KMS-11 (cell line): Measurements from ENCODE around the gene CYP11A1.
"Not testable (repeated sequence)": the region's sequence is repeated elsewhere in the genome, so short reads cannot be mapped to it uniquely, and the experiment has no call there.

ENCODE experiments used
- H2AFZ ChIP-seq: fragments of 200-600 bp; sonication (generic); 2 replicates; pipeline ENCODE4 v1.6.1; 2016; ENCODE audit warnings: antibody characterized with exemption, mixed run types, low read depth
- H3K27ac ChIP-seq: fragments of 200-600 bp; sonication (generic); 2 replicates; pipeline ENCODE4 v1.6.1; 2016; ENCODE audit warnings: mild to moderate bottlenecking, mixed run types
- H3K27me3 ChIP-seq: fragments of 200-600 bp; sonication (generic); 2 replicates; pipeline ENCODE4 v1.6.1; 2017; ENCODE audit warnings: mild to moderate bottlenecking, low read depth, mixed run types, moderate library complexity; ENCODE audit not compliant: insufficient read depth
- H3K36me3 ChIP-seq: fragments of 200-600 bp; sonication (generic); 2 replicates; pipeline ENCODE4 v1.6.1; 2017; ENCODE audit warnings: mild to moderate bottlenecking, mixed run types; ENCODE audit not compliant: insufficient read depth
- H3K4me1 ChIP-seq: fragments of 200-600 bp; sonication (generic); 2 replicates; pipeline ENCODE4 v1.6.1; 2016; ENCODE audit warnings: mild to moderate bottlenecking, low read depth, mixed run types; ENCODE audit not compliant: poor library complexity, severe bottlenecking
- H3K4me2 ChIP-seq: fragments of 200-600 bp; sonication (generic); 2 replicates; pipeline ENCODE4 v1.7.0; 2016; ENCODE audit warnings: mild to moderate bottlenecking, mixed run types
- H3K4me3 ChIP-seq: fragments of 200-600 bp; sonication (generic); IDR thresholded peaks from 2 replicates; pipeline ENCODE4 v1.6.1; 2017; ENCODE audit warnings: low read depth, low read length, mixed read lengths; ENCODE audit not compliant: insufficient read depth
- H3K79me2 ChIP-seq: fragments of 200-600 bp; sonication (generic); 2 replicates; pipeline ENCODE4 v1.6.1; 2016; ENCODE audit warnings: low read depth, mixed run types; ENCODE audit not compliant: insufficient read depth
- H3K9ac ChIP-seq: fragments of 200-600 bp; sonication (generic); 2 replicates; pipeline ENCODE4 v1.6.1; 2016; ENCODE audit warnings: mild to moderate bottlenecking, mixed run types
- H4K20me1 ChIP-seq: fragments of 200-600 bp; sonication (generic); 2 replicates; pipeline ENCODE4 v1.6.1; 2016; ENCODE audit warnings: mild to moderate bottlenecking, mixed run types; ENCODE audit not compliant: insufficient read depth
- CTCF ChIP-seq: fragments of 200-600 bp; sonication (generic); conservative IDR thresholded peaks from 2 replicates; pipeline ENCODE4 v1.6.1; 2017; ENCODE audit warnings: low read depth, mild to moderate bottlenecking, antibody characterized with exemption, low read length, moderate library complexity, mixed read lengths

CYP11A1 gene

GRCh38 chr15:74368121-74368520, 675 bp upstream of the CYP11A1 start:
- Histone ChIP-seq H3K4me3 (no peak overlapping the region), H2AFZ (no peak overlapping the region), H3K27me3 (peaks cover 12% of the 10 kb centered on the region; the same call in 1 of the 2 replicates), H3K9ac (no peak overlapping the region), H3K4me2 (no peak overlapping the region), H4K20me1 (no peaks in the 10 kb centered on the region), H3K36me3 (no peaks in the 10 kb centered on the region), H3K27ac (no peak overlapping the region), H3K79me2 (no peaks in the 10 kb centered on the region), H3K4me1 (no peaks in the 10 kb centered on the region)
- TF ChIP-seq CTCF, result no peak

- Histone ChIP-seq H2AFZ (no peak overlapping the region), H3K27me3 (peaks cover 6% of the 10 kb centered on the region; the same call in 1 of the 2 replicates), H3K36me3 (no peaks in the 10 kb centered on the region), H3K9ac (no peak overlapping the region), H3K27ac (no peak overlapping the region), H3K4me3 (no peak overlapping the region), H3K79me2 (no peaks in the 10 kb centered on the region), H4K20me1 (no peaks in the 10 kb centered on the region), H3K4me2 (no peak overlapping the region), H3K4me1 (no peaks in the 10 kb centered on the region)
- no peak for TF ChIP-seq CTCF
Observed at GRCh38 chr15:74365598-74366445, 1.6 kb downstream of the CYP11A1 start.

GRCh38 chr15:74364936-74365597, 2.4 kb downstream of the CYP11A1 start:
- Histone ChIP-seq H3K36me3 (no peaks in the 10 kb centered on the region), H4K20me1 (no peaks in the 10 kb centered on the region), H3K4me1 (no peaks in the 10 kb centered on the region), H3K4me2 (no peak overlapping the region), H2AFZ (no peak overlapping the region), H3K79me2 (no peaks in the 10 kb centered on the region), H3K4me3 (no peak overlapping the region), H3K27me3 (no peaks in the 10 kb centered on the region; the same call in 1 of the 2 replicates), H3K9ac (no peak overlapping the region), H3K27ac (no peak overlapping the region)
- no peak for TF ChIP-seq CTCF

GRCh38 chr15:74362482-74362881, 5.0 kb downstream of the CYP11A1 start:
- no peaks in the 10 kb centered on the region for H3K4me1 ChIP-seq
- no peak overlapping the region for H3K4me3 ChIP-seq
- H3K27me3 ChIP-seq, result no peaks in the 10 kb centered on the region; the same call in 1 of the 2 replicates
- H3K4me2 ChIP-seq, result no peak overlapping the region
- H3K27ac ChIP-seq, result no peak overlapping the region
- no peak for TF ChIP-seq CTCF
- H3K9ac ChIP-seq, result no peak overlapping the region
- no peaks in the 10 kb centered on the region for H4K20me1 ChIP-seq
- no peaks in the 10 kb centered on the region for H3K79me2 ChIP-seq
- no peak overlapping the region for H2AFZ ChIP-seq
- H3K36me3 ChIP-seq, result no peaks in the 10 kb centered on the region

- not testable (repeated sequence) for H3K36me3 ChIP-seq, H3K27me3 ChIP-seq, H3K27ac ChIP-seq, H3K4me2 ChIP-seq, H2AFZ ChIP-seq, H3K79me2 ChIP-seq, H3K4me3 ChIP-seq, H3K9ac ChIP-seq, H3K4me1 ChIP-seq, H4K20me1 ChIP-seq
Observed at GRCh38 chr15:74360855-74361254, 6.6 kb downstream of the CYP11A1 start.

GRCh38 chr15:74359376-74359775, 8.1 kb downstream of the CYP11A1 start:
- not testable (repeated sequence) for H4K20me1 ChIP-seq, H3K79me2 ChIP-seq, H3K9ac ChIP-seq, H3K4me3 ChIP-seq, H2AFZ ChIP-seq, H3K27ac ChIP-seq, H3K27me3 ChIP-seq, H3K4me1 ChIP-seq, H3K36me3 ChIP-seq, H3K4me2 ChIP-seq

GRCh38 chr15:74357514-74357913, 9.9 kb downstream of the CYP11A1 start:
- not testable (repeated sequence) for H2AFZ ChIP-seq, H3K4me1 ChIP-seq, H3K27me3 ChIP-seq, H4K20me1 ChIP-seq, H3K4me2 ChIP-seq, H3K79me2 ChIP-seq, H3K27ac ChIP-seq, H3K36me3 ChIP-seq, H3K9ac ChIP-seq, H3K4me3 ChIP-seq
